ENCODE measurements around the gene RBMS3. TPM values are rescaled to one million over a fixed set of nuclear protein-coding genes. Genes with fewer than 3 reads are reported as not detected.

Gene RBMS3
- total RNA-seq, 1 experiment from 2014 or later: 5.9 TPM

DNA sequence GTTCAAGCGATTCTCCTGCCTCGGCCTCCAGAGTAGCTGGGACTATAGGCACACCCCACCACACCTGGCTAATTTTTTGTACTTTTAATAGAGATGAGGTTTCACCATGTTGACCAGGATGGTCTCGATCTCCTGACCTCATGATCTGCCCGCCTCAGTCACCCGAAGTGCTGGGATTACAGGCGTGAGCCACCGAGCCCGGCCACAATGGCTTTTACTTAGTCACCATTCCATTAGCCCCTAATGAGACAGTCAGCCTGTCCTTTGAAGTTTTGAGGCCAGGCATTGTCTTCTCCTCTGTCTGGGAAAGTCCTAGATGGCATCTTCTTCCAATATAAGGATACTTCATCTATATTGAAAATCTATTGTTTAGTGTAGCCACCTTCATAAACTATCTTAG, 515.9 kb downstream of the RBMS3 start:
- POLR2A ChIA-PET (ENCODE audit: low non-redundant PET): no interaction called here

DNA sequence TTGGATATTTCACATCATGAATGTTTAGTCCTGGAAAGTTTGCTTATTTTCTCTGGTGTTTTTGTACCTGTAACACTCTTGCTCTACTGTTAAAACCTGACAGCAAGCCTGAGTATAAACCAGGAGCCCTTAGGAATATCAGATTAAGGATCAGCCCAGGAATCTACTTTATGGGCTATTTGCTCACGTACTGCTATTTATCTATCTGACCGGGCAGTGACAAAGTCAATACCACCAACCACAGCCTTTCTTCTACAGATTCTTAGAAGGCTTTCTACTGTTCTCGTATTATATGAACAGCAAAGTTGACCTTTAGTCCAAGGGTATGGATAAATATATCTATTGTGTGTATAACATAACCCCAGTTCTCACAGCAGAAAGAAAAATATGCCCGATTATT, 521.2 kb downstream of the RBMS3 start:
- POLR2A ChIA-PET (ENCODE audit: low non-redundant PET): no interaction called here
- Histone ChIP-seq H3K9me3 (ENCODE audit: low read depth, low read length, poor library complexity, severe bottlenecking) (no peaks in the 10 kb centered on the region), H3K36me3 (ENCODE audit: insufficient read depth, low read length, poor library complexity, severe bottlenecking) (no peaks in the 10 kb centered on the region), H3K4me3 (ENCODE audit: low read depth, low read length, poor library complexity, severe bottlenecking) (no peak overlapping the region), H3K27ac (ENCODE audit: low read depth, low read length, poor library complexity, severe bottlenecking) (no peak overlapping the region), H3K27me3 (replicated peaks; ENCODE audit: insufficient read depth, low read depth, low read length, poor library complexity) (no peaks in the 10 kb centered on the region), H3K4me1 (ENCODE audit: insufficient read depth, low read length, poor library complexity, severe bottlenecking) (no peaks in the 10 kb centered on the region)
- intact Hi-C loops (cut with micrococcal nuclease; ENCODE audit: unreplicated experiment): no loop called here
- CTCF ChIA-PET: no interaction called here
- no peak for DNase-seq (ENCODE audit: low spot score)
- no TSS peak for BruUV-seq (replicated peaks)
- TF ChIP-seq EZH2 (IDR thresholded peaks at IDR 0.05; ENCODE audit: borderline replicate concordance, low read depth, low read length, poor library complexity, severe bottlenecking): no peak
- TF ChIP-seq, protein P1, sequence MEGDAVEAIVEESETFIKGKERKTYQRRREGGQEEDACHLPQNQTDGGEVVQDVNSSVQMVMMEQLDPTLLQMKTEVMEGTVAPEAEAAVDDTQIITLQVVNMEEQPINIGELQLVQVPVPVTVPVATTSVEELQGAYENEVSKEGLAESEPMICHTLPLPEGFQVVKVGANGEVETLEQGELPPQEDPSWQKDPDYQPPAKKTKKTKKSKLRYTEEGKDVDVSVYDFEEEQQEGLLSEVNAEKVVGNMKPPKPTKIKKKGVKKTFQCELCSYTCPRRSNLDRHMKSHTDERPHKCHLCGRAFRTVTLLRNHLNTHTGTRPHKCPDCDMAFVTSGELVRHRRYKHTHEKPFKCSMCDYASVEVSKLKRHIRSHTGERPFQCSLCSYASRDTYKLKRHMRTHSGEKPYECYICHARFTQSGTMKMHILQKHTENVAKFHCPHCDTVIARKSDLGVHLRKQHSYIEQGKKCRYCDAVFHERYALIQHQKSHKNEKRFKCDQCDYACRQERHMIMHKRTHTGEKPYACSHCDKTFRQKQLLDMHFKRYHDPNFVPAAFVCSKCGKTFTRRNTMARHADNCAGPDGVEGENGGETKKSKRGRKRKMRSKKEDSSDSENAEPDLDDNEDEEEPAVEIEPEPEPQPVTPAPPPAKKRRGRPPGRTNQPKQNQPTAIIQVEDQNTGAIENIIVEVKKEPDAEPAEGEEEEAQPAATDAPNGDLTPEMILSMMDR (conservative IDR thresholded peaks at IDR 0.05; ENCODE audit: low read depth, low read length): no peak

More for the DNA sequence above, 515.9 kb downstream of the RBMS3 start:
- Histone ChIP-seq H3K4me1 (ENCODE audit: insufficient read depth, low read length, poor library complexity, severe bottlenecking) (no peaks in the 10 kb centered on the region), H3K4me3 (ENCODE audit: low read depth, low read length, poor library complexity, severe bottlenecking) (no peak overlapping the region), H3K36me3 (ENCODE audit: insufficient read depth, low read length, poor library complexity, severe bottlenecking) (no peaks in the 10 kb centered on the region), H3K27ac (ENCODE audit: low read depth, low read length, poor library complexity, severe bottlenecking) (no peak overlapping the region), H3K27me3 (replicated peaks; ENCODE audit: insufficient read depth, low read depth, low read length, poor library complexity) (no peaks in the 10 kb centered on the region), H3K9me3 (ENCODE audit: low read depth, low read length, poor library complexity, severe bottlenecking) (no peaks in the 10 kb centered on the region)
- CTCF ChIA-PET: no interaction called here
- TF ChIP-seq, protein P1 (conservative IDR thresholded peaks at IDR 0.05; ENCODE audit: low read depth, low read length): no peak
- no peak for TF ChIP-seq EZH2 (IDR thresholded peaks at IDR 0.05; ENCODE audit: borderline replicate concordance, low read depth, low read length, poor library complexity, severe bottlenecking)
- DNase-seq (ENCODE audit: low spot score): no peak
- intact Hi-C loops (cut with micrococcal nuclease; ENCODE audit: unreplicated experiment): no loop called here
- BruUV-seq (replicated peaks): no TSS peak

DNA sequence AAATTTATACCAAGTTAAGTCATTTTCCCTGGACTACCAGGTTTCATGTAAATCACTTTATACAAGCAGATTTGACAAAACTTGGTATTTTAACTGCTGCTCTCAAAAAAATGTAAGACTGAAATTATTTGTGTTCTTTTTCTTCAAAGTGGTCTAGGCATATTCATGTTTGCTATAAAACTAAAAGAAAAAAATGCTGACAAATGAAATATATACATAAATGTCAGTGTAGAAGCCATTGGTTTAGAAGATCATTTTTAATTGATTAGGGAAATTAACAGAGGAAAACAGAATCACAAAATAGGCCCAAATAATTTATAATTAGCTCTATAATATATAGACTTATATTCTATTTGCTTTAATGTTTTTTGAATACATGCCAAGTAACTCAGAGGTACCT, 523.2 kb downstream of the RBMS3 start:
- ChIA-PET POLR2A (ENCODE audit: low non-redundant PET) (no interaction called here), CTCF (no interaction called here)
- H3K27me3 ChIP-seq (replicated peaks; ENCODE audit: insufficient read depth, low read depth, low read length, poor library complexity): no peaks in the 10 kb centered on the region
- no peaks in the 10 kb centered on the region for H3K9me3 ChIP-seq (ENCODE audit: low read depth, low read length, poor library complexity, severe bottlenecking)
- BruUV-seq (replicated peaks): no TSS peak
- no peak overlapping the region for H3K4me3 ChIP-seq (ENCODE audit: low read depth, low read length, poor library complexity, severe bottlenecking)
- intact Hi-C loops (cut with micrococcal nuclease; ENCODE audit: unreplicated experiment): no loop called here
- no peak overlapping the region for H3K27ac ChIP-seq (ENCODE audit: low read depth, low read length, poor library complexity, severe bottlenecking)
- no peaks in the 10 kb centered on the region for H3K36me3 ChIP-seq (ENCODE audit: insufficient read depth, low read length, poor library complexity, severe bottlenecking)
- H3K4me1 ChIP-seq (ENCODE audit: insufficient read depth, low read length, poor library complexity, severe bottlenecking): no peaks in the 10 kb centered on the region
- TF ChIP-seq, protein P1 (conservative IDR thresholded peaks at IDR 0.05; ENCODE audit: low read depth, low read length): no peak
- TF ChIP-seq EZH2 (IDR thresholded peaks at IDR 0.05; ENCODE audit: borderline replicate concordance, low read depth, low read length, poor library complexity, severe bottlenecking): no peak
- no peak for DNase-seq (ENCODE audit: low spot score)

Data from A673 (cell line).